ENCODE results near the gene SLAMF8.

The SLAMF8 gene
- long read RNA-seq: 0 reads

DNA sequence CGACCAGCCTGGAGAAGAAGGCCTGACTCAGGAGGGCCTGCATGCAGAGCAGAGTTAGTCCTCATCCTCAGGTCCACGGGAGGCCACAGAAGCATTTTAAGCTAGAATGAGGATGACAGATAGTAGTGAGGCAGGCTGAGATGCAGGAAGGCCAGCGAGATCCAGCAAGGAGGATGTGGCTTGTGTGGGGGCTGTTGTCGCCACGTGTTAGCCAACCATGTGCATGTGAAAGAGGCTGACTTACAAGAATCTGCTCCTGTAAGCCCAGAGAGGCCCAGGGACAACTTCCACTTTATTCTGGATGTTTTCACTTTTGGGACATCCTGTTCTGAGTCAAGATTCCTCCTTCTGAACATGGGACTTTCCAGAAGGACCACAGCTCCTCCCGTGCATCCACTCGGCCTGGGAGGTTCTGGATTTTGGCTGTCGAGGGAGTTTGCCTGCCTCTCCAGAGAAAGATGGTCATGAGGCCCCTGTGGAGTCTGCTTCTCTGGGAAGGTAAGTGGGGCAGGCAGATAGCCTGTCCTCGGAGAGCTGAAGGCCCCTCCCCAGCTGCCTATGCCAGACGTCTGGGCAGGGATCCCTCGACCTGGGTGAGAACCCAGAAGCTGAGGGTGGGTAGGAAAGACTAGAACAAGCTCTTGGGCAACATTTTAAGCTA, at the start of gene SLAMF8:
TSS of gene SLAMF8 (plus strand) at position 433 of the 661 bp plus-strand sequence. CDS start at position 459, 26 bp downstream.
- DNase-seq (ENCODE audit: low read depth in 1 of 2, low spot score in 1 of 2): peak; percentile 57 to 81
- Histone ChIP-seq H3K27me3 (ENCODE audit: insufficient read depth, poor library complexity, severe bottlenecking) (no peaks in the 10 kb centered on the region), H3K4me3 (replicated peaks; ENCODE audit: insufficient read depth, low read length) (no peak within 1 kb of the TSS), H3K27ac (replicated peaks) (no peak within 1 kb of the TSS)
- TF ChIP-seq, protein P1, sequence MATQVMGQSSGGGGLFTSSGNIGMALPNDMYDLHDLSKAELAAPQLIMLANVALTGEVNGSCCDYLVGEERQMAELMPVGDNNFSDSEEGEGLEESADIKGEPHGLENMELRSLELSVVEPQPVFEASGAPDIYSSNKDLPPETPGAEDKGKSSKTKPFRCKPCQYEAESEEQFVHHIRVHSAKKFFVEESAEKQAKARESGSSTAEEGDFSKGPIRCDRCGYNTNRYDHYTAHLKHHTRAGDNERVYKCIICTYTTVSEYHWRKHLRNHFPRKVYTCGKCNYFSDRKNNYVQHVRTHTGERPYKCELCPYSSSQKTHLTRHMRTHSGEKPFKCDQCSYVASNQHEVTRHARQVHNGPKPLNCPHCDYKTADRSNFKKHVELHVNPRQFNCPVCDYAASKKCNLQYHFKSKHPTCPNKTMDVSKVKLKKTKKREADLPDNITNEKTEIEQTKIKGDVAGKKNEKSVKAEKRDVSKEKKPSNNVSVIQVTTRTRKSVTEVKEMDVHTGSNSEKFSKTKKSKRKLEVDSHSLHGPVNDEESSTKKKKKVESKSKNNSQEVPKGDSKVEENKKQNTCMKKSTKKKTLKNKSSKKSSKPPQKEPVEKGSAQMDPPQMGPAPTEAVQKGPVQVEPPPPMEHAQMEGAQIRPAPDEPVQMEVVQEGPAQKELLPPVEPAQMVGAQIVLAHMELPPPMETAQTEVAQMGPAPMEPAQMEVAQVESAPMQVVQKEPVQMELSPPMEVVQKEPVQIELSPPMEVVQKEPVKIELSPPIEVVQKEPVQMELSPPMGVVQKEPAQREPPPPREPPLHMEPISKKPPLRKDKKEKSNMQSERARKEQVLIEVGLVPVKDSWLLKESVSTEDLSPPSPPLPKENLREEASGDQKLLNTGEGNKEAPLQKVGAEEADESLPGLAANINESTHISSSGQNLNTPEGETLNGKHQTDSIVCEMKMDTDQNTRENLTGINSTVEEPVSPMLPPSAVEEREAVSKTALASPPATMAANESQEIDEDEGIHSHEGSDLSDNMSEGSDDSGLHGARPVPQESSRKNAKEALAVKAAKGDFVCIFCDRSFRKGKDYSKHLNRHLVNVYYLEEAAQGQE (IDR thresholded peaks at IDR 0.05; ENCODE audit: insufficient replicate concordance, low read depth): no peak
- TF ChIP-seq POLR2AphosphoS5 (IDR thresholded peaks at IDR 0.05; ENCODE audit: low read depth): 0 out of 2 replicates have a peak, but pooled peaks have one; percentile 38

DNA sequence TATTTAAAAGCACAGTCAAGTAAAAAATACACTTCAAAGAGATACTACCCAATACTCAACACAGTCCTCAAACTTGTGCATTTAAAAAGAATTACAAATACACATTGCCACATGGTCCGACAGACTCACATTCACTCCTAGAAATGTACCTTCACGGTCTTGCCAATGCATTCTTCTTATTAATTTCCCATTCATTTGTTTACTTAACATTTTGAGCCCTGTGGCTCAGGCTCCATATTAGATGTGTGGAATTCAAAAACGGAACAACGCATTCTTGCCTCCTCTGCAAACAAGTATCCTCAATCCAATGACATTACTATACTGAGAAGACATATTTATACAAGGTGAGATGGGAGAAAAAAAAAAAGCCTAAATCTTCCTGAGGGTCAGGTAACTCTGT, 48.4 kb upstream of the SLAMF8 start:
- Histone ChIP-seq H3K4me3 (replicated peaks; ENCODE audit: insufficient read depth, low read length) (no peak overlapping the region), H3K27me3 (ENCODE audit: insufficient read depth, poor library complexity, severe bottlenecking) (no peaks in the 10 kb centered on the region), H3K27ac (replicated peaks) (no peak overlapping the region)
- no peak for DNase-seq (ENCODE audit: low read depth in 1 of 2, low spot score in 1 of 2)
- TF ChIP-seq SPI1 (IDR thresholded peaks at IDR 0.05; ENCODE audit: borderline replicate concordance, low read depth) (no peak), GABPA (IDR thresholded peaks at IDR 0.05; ENCODE audit: low read depth) (no peak), POLR2AphosphoS5 (IDR thresholded peaks at IDR 0.05; ENCODE audit: low read depth) (no peak)
- TF ChIP-seq, protein P2, sequence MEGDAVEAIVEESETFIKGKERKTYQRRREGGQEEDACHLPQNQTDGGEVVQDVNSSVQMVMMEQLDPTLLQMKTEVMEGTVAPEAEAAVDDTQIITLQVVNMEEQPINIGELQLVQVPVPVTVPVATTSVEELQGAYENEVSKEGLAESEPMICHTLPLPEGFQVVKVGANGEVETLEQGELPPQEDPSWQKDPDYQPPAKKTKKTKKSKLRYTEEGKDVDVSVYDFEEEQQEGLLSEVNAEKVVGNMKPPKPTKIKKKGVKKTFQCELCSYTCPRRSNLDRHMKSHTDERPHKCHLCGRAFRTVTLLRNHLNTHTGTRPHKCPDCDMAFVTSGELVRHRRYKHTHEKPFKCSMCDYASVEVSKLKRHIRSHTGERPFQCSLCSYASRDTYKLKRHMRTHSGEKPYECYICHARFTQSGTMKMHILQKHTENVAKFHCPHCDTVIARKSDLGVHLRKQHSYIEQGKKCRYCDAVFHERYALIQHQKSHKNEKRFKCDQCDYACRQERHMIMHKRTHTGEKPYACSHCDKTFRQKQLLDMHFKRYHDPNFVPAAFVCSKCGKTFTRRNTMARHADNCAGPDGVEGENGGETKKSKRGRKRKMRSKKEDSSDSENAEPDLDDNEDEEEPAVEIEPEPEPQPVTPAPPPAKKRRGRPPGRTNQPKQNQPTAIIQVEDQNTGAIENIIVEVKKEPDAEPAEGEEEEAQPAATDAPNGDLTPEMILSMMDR (IDR thresholded peaks at IDR 0.05; ENCODE audit: insufficient read depth, low read length): no peak
- TF ChIP-seq, protein P1 (IDR thresholded peaks at IDR 0.05; ENCODE audit: insufficient replicate concordance, low read depth): no peak

DNA sequence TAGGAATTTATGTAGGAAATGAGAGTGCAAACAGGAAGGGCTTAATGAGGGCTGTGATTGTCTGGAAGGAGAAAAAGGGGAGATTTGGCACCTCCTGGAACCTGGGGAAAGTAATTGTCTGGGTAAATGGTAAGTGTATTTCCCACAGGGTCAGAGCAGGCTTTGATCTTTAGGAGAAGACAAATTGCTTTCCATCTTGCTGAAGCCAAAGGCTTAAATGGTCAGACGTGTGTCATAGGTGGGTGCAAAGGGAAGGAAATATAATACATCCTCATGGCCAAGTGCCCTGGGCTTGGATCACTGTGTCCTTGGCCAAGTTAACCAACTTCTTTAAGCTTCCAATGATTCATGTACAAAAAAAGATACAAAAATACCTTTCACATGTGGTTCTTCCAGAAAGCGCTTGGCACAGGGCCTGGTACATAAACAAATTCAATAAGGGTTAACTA, 47.2 kb upstream of the SLAMF8 start:
- no peak overlapping the region for H3K4me3 ChIP-seq (replicated peaks; ENCODE audit: insufficient read depth, low read length)
- no peak overlapping the region for H3K27ac ChIP-seq (replicated peaks)
- TF ChIP-seq POLR2AphosphoS5 (IDR thresholded peaks at IDR 0.05; ENCODE audit: low read depth) (no peak), SPI1 (IDR thresholded peaks at IDR 0.05; ENCODE audit: borderline replicate concordance, low read depth) (no peak), GABPA (IDR thresholded peaks at IDR 0.05; ENCODE audit: low read depth) (no peak)
- TF ChIP-seq, protein P1 (IDR thresholded peaks at IDR 0.05; ENCODE audit: insufficient replicate concordance, low read depth): no peak
- TF ChIP-seq, protein P2 (IDR thresholded peaks at IDR 0.05; ENCODE audit: insufficient read depth, low read length): no peak
- no peaks in the 10 kb centered on the region for H3K27me3 ChIP-seq (ENCODE audit: insufficient read depth, poor library complexity, severe bottlenecking)
- no peak for DNase-seq (ENCODE audit: low read depth in 1 of 2, low spot score in 1 of 2)

Data from HL-60 (cell line).